Epithelial cell of proximal tubule (primary cell): ENCODE data around the gene FSD1L. TPM values are rescaled to one million over a fixed set of nuclear protein-coding genes. Genes with fewer than 3 reads are reported as not detected.

Experiments used
- DNase-seq: peaks from one replicate; pipeline ENCODE4 v3.0.0-alpha.2; 2011; ENCODE audit warnings: low read depth
- H3K4me3 ChIP-seq: 2 replicates; pipeline ENCODE4 v1.5.1; 2011; ENCODE audit warnings: low read depth, mild to moderate bottlenecking, low read length
- total RNA-seq: library from RNA; depleted of rRNA; stranded (reverse); fragments of >200 nt; gene quantifications from 2 replicates; pipeline ENCODE4 v1.2.3, GENCODE V29; 2015
- TF ChIP-seq, protein P1 (sequence below): conservative IDR thresholded peaks from 2 replicates; pipeline ENCODE4 v1.5.1; 2012; ENCODE audit warnings: low read depth, mild to moderate bottlenecking, low read length

The FSD1L gene
- total RNA-seq, 1 donor from 2014 or later = 1.6 TPM

DNA sequence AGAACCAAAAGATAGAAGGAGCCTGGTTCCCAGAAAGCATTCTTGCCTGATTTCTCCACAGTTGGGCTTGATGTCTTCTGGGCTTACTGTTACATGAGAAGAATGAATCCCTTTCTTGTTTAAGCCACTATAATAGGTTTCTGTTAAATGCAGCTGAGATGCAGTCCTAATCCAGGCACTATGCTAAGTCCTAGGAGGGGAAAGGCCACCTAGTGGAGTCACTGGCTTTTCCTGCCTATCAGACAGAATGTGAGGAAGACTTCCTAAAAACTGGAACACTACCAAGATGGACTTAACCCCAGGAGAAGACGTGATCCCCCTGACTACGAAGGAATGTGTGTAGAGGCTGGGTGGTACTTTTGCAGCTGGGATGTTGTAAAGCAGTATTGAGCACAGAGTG, 34.3 kb upstream of the FSD1L start:
- H3K4me3 ChIP-seq = no peak overlapping the region
- TF ChIP-seq, protein P1, sequence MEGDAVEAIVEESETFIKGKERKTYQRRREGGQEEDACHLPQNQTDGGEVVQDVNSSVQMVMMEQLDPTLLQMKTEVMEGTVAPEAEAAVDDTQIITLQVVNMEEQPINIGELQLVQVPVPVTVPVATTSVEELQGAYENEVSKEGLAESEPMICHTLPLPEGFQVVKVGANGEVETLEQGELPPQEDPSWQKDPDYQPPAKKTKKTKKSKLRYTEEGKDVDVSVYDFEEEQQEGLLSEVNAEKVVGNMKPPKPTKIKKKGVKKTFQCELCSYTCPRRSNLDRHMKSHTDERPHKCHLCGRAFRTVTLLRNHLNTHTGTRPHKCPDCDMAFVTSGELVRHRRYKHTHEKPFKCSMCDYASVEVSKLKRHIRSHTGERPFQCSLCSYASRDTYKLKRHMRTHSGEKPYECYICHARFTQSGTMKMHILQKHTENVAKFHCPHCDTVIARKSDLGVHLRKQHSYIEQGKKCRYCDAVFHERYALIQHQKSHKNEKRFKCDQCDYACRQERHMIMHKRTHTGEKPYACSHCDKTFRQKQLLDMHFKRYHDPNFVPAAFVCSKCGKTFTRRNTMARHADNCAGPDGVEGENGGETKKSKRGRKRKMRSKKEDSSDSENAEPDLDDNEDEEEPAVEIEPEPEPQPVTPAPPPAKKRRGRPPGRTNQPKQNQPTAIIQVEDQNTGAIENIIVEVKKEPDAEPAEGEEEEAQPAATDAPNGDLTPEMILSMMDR = peak; percentile 63
- DNase-seq = no peak

DNA sequence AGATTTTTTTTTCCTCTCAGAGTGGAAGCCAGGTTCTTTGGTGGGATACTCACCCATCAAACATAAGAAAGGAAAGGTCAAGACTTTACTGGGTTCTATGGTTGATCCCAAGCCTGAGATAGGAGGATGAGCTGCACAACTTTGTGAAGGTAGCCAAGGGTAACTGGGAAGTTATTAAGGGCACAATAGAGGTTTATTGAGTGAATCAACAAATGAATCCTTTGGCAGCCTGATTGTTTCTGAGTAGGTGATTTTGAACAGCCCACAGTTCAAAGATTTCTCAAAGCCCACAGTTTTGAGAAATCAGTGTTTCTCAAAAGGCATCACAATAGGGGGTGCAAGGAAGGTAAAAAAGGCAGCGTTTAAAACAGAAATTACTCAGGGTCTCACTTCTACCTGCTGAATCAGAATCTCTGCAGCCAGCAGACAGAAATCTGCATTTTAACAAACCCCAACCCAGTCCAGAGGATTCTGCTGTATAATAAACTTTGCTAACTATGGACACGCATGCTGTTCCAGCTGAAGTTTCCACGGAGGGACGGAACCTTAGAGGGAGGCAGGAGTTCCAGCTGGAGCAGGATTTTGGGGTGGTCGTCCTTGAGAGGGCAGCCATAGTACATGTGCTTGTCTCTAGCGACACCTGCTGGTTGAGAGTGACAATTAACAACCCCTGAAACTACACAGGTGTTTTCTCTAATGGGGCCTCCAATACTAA, 32.7 kb upstream of the FSD1L start:
- no peak for DNase-seq
- TF ChIP-seq, protein P1 = peak; percentile 95
- no peak overlapping the region for H3K4me3 ChIP-seq

DNA sequence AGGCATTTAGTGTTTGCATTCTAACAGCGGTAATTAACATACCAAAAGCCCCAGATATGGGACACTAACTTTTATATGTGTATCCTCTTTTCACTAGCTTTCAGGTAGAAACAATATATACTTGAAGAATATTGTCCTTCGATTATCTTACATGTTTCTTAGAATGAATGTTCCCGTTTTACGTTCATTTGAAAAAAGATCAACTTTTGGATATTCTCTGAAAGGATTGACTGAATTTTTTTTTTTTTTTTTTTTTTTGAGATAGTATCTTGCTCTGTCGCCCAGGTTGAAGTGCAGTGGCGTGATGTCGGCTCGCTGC, 32.2 kb upstream of the FSD1L start:
- TF ChIP-seq, protein P1 = no peak
- no peak overlapping the region for H3K4me3 ChIP-seq
- DNase-seq = no peak

DNA sequence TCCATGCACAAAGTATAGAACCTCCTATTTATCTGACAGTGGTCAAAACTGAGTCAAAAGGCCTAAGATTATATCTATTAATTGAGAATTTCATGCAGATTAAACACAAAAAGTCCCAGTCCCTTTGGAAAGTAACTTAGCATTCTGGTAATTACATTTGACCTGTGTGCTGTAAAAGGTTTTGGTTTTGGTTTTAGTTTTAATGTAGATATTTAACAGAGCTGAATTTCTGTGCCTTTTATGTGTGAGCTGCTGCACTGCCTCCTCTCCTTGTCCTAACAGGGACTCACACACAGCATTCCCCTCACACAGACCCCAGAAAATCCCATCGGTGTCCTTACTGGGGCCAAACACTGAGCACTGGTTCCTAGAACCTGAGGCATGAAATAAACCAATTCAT, 31.0 kb upstream of the FSD1L start:
- no peak overlapping the region for H3K4me3 ChIP-seq
- DNase-seq = no peak
- TF ChIP-seq, protein P1 = no peak

DNA sequence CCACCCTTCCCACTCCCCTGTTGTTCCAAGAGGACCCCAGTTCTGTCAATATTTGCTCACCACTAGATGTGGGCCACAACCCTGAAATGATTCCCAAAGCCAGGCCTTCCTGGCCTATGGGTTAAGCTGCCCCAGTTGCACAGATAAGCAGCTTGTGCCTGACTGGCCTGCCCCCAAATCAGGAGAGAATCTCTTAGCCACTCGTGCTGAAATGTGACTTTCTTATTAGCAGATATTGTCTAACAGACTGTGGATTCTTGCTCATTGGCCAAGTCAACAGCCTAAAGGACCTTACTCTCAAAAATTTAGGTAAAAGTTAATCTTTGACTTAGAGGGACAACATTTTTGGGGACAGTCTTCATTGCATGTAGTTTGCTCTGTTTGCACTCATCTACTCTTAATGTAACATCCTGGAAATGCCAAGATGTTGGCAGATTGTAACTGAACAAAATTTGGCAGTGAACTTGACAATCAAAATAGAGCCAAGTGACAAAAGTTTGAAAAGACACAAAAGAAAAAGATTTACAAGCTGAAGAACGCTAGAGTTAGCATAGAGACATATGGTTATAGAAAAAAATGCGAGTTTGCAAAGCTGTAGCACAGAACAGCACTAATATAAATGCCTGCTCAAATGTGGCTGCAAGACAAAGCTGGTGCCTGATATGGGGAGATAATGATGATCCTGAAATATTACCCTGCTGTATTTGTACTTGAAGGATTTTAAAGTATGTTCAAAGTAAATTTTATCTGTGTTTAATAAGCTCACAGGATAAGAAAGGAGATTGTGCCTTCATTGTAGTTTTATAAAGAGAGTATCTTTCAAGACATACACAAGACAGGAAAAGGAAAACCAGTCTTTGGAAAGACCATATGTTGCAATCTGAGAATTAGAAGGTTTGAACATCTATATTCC, 29.0 kb upstream of the FSD1L start:
- no peak for DNase-seq
- TF ChIP-seq, protein P1 = no peak
- H3K4me3 ChIP-seq = no peak overlapping the region

DNA sequence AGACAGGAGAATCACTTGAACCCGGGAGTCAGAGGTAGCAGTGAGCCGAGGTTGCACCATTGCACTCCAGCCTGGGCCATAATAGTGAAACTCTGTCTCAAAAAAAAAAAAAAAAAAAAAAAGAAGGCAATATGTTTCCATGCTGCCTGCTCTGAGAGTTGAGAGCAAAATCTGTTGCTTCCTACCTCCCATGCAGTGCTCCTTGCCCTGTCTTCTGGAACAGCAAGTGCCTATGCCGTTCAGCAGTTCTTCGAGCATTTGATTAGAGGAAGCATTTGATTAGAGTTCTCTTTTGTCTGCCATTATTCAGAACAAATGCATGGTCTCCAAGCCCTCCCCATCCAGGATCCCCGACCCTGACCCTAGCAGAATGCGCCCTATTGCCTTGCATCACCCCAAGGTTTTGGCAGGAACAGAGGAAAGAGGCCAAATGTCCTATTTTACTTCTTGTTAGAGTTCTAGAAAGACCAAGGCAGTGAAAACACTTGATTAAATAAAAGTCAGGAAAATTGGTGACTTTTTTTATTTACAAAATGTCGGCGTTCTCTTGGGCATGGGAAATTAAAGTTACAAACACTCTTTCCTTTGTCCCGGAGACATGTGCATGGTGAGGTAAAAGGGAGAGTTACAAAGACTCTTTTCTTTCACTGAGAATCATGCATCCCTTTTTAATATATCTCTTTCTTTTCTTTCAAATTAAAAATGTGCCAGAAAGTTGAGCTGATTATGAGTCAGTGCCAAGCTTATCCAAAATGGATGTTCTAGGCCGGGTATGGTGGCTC, 27.8 kb upstream of the FSD1L start:
- TF ChIP-seq, protein P1 = no peak
- DNase-seq = no peak
- no peak overlapping the region for H3K4me3 ChIP-seq
